HepG2 (cell line): ENCODE results near the gene BPIFA2. TPM values are rescaled to one million over a fixed set of nuclear protein-coding genes. Genes with fewer than 3 reads are reported as not detected.
"Not testable (repeated sequence)": the region's sequence is repeated elsewhere in the genome, so short reads cannot be mapped to it uniquely, and the experiment has no call there.

Experiments used
- ATAC-seq: fragments of 200-7000 bp; cut with Tn5 transposase; 3 replicates; pipeline ENCODE4 v1.9.1; 2020; ENCODE audit warnings: mild to moderate bottlenecking, moderate library complexity
- BruUV-seq: library from RNA; stranded (reverse); fragments of 400-500 nt; replicated peaks from 2 replicates; lab custom pipeline; 2021; lab: Mats Ljungman, UMichigan
- CTCF ChIA-PET: fragments of 300-600 bp; formaldehyde crosslinking; extraction: SDS; loops from one replicate; lab custom pipeline; 2021; ENCODE audit warnings: low total read pairs, inconsistent platforms, low intra/inter-chr PET ratio; lab: Yijun Ruan, JAX
- POLR2A ChIA-PET: fragments of 350-600 bp; sonication (Branson Sonifier 250); formaldehyde crosslinking; loops from one replicate; lab custom pipeline; 2020; ENCODE audit warnings: antibody characterized with exemption, inconsistent platforms; lab: Yijun Ruan, JAX
- DNase-seq: peaks from one replicate; pipeline ENCODE4 v3.0.0-alpha.2; 2015; ENCODE audit warnings: low spot score
- FAIRE-seq: peaks from 3 replicates; lab custom pipeline; 2011; peaks lifted over from hg19 to GRCh38; lab: Jason Lieb, UNC
- H2AFZ ChIP-seq: one replicate; pipeline ENCODE4 v1.6.1; 2011; ENCODE audit warnings: low read length, inconsistent platforms
- H3K27ac ChIP-seq: fragments of 300-600 bp; 3 replicates; pipeline ENCODE4 v1.8.0; 2011; ENCODE audit warnings: mixed run types, mild to moderate bottlenecking, mixed read lengths, low read length, inconsistent platforms; ENCODE audit not compliant: insufficient read depth; ENCODE audit errors: extremely low read length
- H3K27me3 ChIP-seq, 2 experiments: fragments of 200-600 bp in 1 of 2; 2 replicates in 1 of 2; 3 replicates in 1 of 2; pipeline versions ENCODE4 v1.6.0 to v1.8.0; 2011; ENCODE audit warnings: low read length in 2 of 2, mild to moderate bottlenecking in 2 of 2, moderate library complexity in 2 of 2, inconsistent platforms in 1 of 2; ENCODE audit not compliant: insufficient read depth in 2 of 2, control insufficient read depth in 1 of 2
- H3K36me3 ChIP-seq, 2 experiments: fragments of 200-600 bp in 1 of 2; replicated peaks in 1 of 2; 2 replicates in 1 of 2; 3 replicates in 1 of 2; pipeline versions ENCODE4 v1.5.1 to v1.8.0; 2011; ENCODE audit warnings: low read length in 2 of 2, inconsistent platforms in 1 of 2; ENCODE audit not compliant: insufficient read depth in 2 of 2, control insufficient read depth in 1 of 2
- H3K4me1 ChIP-seq: 2 replicates; pipeline ENCODE4 v1.5.1; 2012; ENCODE audit warnings: low read length, inconsistent platforms; ENCODE audit not compliant: insufficient read depth
- H3K4me2 ChIP-seq: 2 replicates; pipeline ENCODE4 v1.6.0; 2011; ENCODE audit warnings: low read depth, low read length, inconsistent platforms
- H3K4me3 ChIP-seq, 3 experiments: fragments of 200-600 bp in 1 of 3; sonication (generic), shearing (Covaris generic) in 1 of 3; replicated peaks in 1 of 3; 2 replicates each; pipeline ENCODE4 v1.5.1; 2011 to 2016; ENCODE audit warnings: low read length in 3 of 3, inconsistent platforms in 2 of 3, low read depth in 2 of 3, mild to moderate bottlenecking in 2 of 3, control low read depth in 1 of 3, mixed read lengths in 1 of 3; ENCODE audit not compliant: insufficient read depth in 1 of 3
- H3K79me2 ChIP-seq: one replicate; pipeline ENCODE4 v1.6.1; 2011; ENCODE audit warnings: low read length, inconsistent platforms; ENCODE audit not compliant: insufficient read depth
- H3K9ac ChIP-seq: 2 replicates; pipeline ENCODE4 v1.6.0; 2011; ENCODE audit warnings: mild to moderate bottlenecking, low read depth, low read length, inconsistent platforms; ENCODE audit not compliant: insufficient read depth
- H3K9me3 ChIP-seq: 2 replicates; pipeline ENCODE4 v1.5.1; 2012; ENCODE audit warnings: mild to moderate bottlenecking, low read length
- H4K20me1 ChIP-seq: 2 replicates; pipeline ENCODE4 v1.6.0; 2011; ENCODE audit warnings: inconsistent platforms, mild to moderate bottlenecking, low read length, moderate library complexity; ENCODE audit not compliant: insufficient read depth
- ELF1 ChIP-seq: sonication (generic); formaldehyde crosslinking; IDR thresholded peaks from 2 replicates; pipeline ENCODE4 v1.4.0; 2020; ENCODE audit warnings: missing genetic modification reagents
- ELK4 ChIP-seq: sonication (generic); formaldehyde crosslinking; IDR thresholded peaks from 2 replicates; pipeline ENCODE4 v1.9.0; 2021; ENCODE audit warnings: missing genetic modification reagents, borderline replicate concordance
- FOXJ3 ChIP-seq: sonication (generic); formaldehyde crosslinking; IDR thresholded peaks from 2 replicates; pipeline ENCODE4 v1.4.0; 2020; ENCODE audit warnings: missing genetic modification reagents, mild to moderate bottlenecking, borderline replicate concordance
- KDM5A ChIP-seq: fragments of 200-600 bp; sonication (generic); IDR thresholded peaks from 2 replicates; pipeline ENCODE4 v1.7.0; 2018; ENCODE audit warnings: antibody characterized with exemption, mild to moderate bottlenecking, low read length, borderline replicate concordance
- KLF6 ChIP-seq: IDR thresholded peaks from 2 replicates; pipeline ENCODE4 v1.8.0; 2016; ENCODE audit warnings: missing biosample characterization, missing genetic modification reagents
- MTF1 ChIP-seq: sonication (generic); formaldehyde crosslinking; IDR thresholded peaks from 2 replicates; pipeline ENCODE4 v1.5.0; 2020; ENCODE audit warnings: missing genetic modification reagents
- SRY ChIP-seq: sonication (generic); formaldehyde crosslinking; IDR thresholded peaks from 2 replicates; pipeline ENCODE4 v1.8.0; 2022; ENCODE audit warnings: mild to moderate bottlenecking, missing genetic modification reagents
- TBX2 ChIP-seq: sonication (generic); formaldehyde crosslinking; IDR thresholded peaks from 2 replicates; pipeline ENCODE4 v1.5.0; 2020; ENCODE audit warnings: missing genetic modification reagents, mild to moderate bottlenecking, borderline replicate concordance
- YY1 ChIP-seq: IDR thresholded peaks from 2 replicates; pipeline ENCODE4 v1.6.1; 2011; ENCODE audit warnings: low read length, low read depth, moderate library complexity, mild to moderate bottlenecking; ENCODE audit not compliant: insufficient read depth, insufficient replicate concordance
- ZNF17 ChIP-seq: sonication (generic); formaldehyde crosslinking; IDR thresholded peaks from 2 replicates; pipeline ENCODE4 v1.5.0; 2020; ENCODE audit warnings: mild to moderate bottlenecking, missing genetic modification reagents
- ZNF225 ChIP-seq: sonication (generic); formaldehyde crosslinking; IDR thresholded peaks from 2 replicates; pipeline ENCODE4 v1.4.0; 2020; ENCODE audit warnings: mild to moderate bottlenecking, missing genetic modification reagents
- WGBS: methylation state at CpG from one replicate; pipeline ENCODE4 v1.1.6; 2017; ENCODE audit warnings: low lambda C conversion rate; 5-methylcytosine and 5-hydroxymethylcytosine counted together
- in situ Hi-C: cut with HindIII; loops from 2 replicates; pipeline ENCODE4 v1.10.0; 2017; ENCODE audit warnings: low pct_unique_long_range_greater_than_20kb; ENCODE audit not compliant: extremely low pct_ligation_motif_present
- intact Hi-C: fragments of 100-400 bp; cut with micrococcal nuclease; formaldehyde crosslinking; loops from one replicate; pipeline ENCODE4 v1.10.0; 2022; ENCODE audit not compliant: unreplicated experiment
- polyA plus RNA-seq, 8 experiments: library from polyadenylated mRNA; depleted of rRNA in 3 of 8; stranded (reverse) in 7 of 8; unstranded in 1 of 8; fragments of >200 nt; fragmentation: Illumina TruSeq in 4 of 8; extraction: Trizol in 4 of 8; gene quantifications; 2 replicates each; pipeline versions ENCODE4 v1.2.1 to v1.2.3, GENCODE V29; 2011 to 2016; ENCODE audit warnings: low read depth in 4 of 8, missing spikeins in 1 of 8, mixed read lengths in 1 of 8; ENCODE audit not compliant: insufficient read depth in 1 of 8
- total RNA-seq, 5 experiments: library from RNA; depleted of rRNA; stranded (reverse); fragments of >200 nt; fragmentation: Illumina TruSeq; extraction: Trizol; gene quantifications; 2 replicates each; pipeline ENCODE4 v1.2.3, GENCODE V29; 2016; ENCODE audit warnings: low read depth in 1 of 5

The BPIFA2 gene
- total and polyA plus RNA-seq, 2 of the 13 experiments (the other 11 are each of a cell fraction or from before 2014, with no cell fraction given), result not detected

- no peak overlapping the region for H3K27ac ChIP-seq
- 61% methylated on average over 3 of the region's 3 CpGs for WGBS
These were observed 47.0 kb upstream of the BPIFA2 start for GRCh38 chr20:33120934-33121333.

GRCh38 chr20:33122297-33122696 is 45.7 kb upstream of the BPIFA2 start:
- DNase-seq, H3K27ac ChIP-seq, in situ Hi-C loops, H3K36me3 ChIP-seq, H3K4me3 ChIP-seq, H2AFZ ChIP-seq, H4K20me1 ChIP-seq, POLR2A ChIA-PET, H3K4me2 ChIP-seq, CTCF ChIA-PET, FAIRE-seq, H3K9me3 ChIP-seq, H3K9ac ChIP-seq, intact Hi-C loops, BruUV-seq, H3K79me2 ChIP-seq, ATAC-seq: not testable (repeated sequence)
- Histone ChIP-seq H3K27me3 (peaks cover 0 to 17% of the 10 kb centered on the region in 2 experiments; a peak in 1 of 5 replicates), H3K4me1 (peaks cover 18% of the 10 kb centered on the region)
- WGBS, result 0% methylated on average over 1 of the region's 1 CpG

More at GRCh38 chr20:33120934-33121333, 47.0 kb upstream of the BPIFA2 start:
- FAIRE-seq, result no peak
- H3K4me2 ChIP-seq, result no peak overlapping the region
- no peak for DNase-seq
- no peak overlapping the region for H3K4me3 ChIP-seq
- H3K36me3 ChIP-seq, result no peaks in the 10 kb centered on the region
- H3K4me1 ChIP-seq, result peaks cover 4% of the 10 kb centered on the region
- intact Hi-C loops (no loop called here), in situ Hi-C loops (no loop called here)
- ChIA-PET POLR2A (no interaction called here), CTCF (no interaction called here)
- ATAC-seq, result no peak
- H4K20me1 ChIP-seq, result no peaks in the 10 kb centered on the region
- H3K27me3 ChIP-seq, result peaks cover 0 to 17% of the 10 kb centered on the region in 2 experiments; a peak in 1 of 5 replicates
- BruUV-seq, result no TSS peak
- H3K9ac ChIP-seq, result no peak overlapping the region
- no peak overlapping the region for H2AFZ ChIP-seq
- H3K79me2 ChIP-seq, result no peaks in the 10 kb centered on the region
- no peaks in the 10 kb centered on the region for H3K9me3 ChIP-seq
- TF ChIP-seq ZNF225 (CRISPR knock-in tag) (no peak), YY1 (no peak), KDM5A (no peak), FOXJ3 (no peak), TBX2 (CRISPR knock-in tag) (no peak), ELF1 (CRISPR knock-in tag) (no peak), SRY (no peak), ELK4 (CRISPR knock-in tag) (no peak), ZNF17 (no peak), KLF6 (no peak), MTF1 (CRISPR knock-in tag) (no peak)
